CD4-positive, alpha-beta T cell treated with Interleukin-6 at 100 ng/mL for 8 hours (primary cell): Measurements from ENCODE around the gene MBNL1.
"Not testable (repeated sequence)": the region's sequence is repeated elsewhere in the genome, so short reads cannot be mapped to it uniquely, and the experiment has no call there.

Source experiments
- DNase-seq: peaks from one replicate; pipeline ENCODE4 v3.0.0-alpha.2; 2020; ENCODE audit warnings: mixed read lengths, low spot score

MBNL1 gene

GRCh38 chr3:152379415-152380042 lies 110.8 kb downstream of the MBNL1 start:
- DNase-seq, result no peak

DNA sequence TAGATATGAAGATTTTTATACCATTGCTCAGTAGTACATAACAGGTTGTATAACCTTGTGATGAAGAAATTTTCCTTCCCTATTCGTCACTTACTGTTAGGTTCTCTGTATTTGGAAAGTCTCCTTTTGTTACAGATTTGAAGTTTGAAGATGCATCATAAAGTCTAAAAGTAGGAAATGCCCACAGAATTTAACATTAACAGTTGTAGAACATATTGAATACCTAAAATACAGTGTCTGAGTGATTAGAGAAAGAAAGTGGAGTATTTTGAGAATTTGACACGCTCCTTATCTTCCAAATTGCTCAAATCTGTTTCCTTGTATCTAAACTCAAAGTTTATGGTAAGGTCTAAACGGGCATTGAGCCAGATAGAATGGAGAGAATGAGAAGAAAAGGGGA lies 111.3 kb downstream of the MBNL1 start:
- DNase-seq, result no peak

- no peak for DNase-seq
Observed at GRCh38 chr3:152381881-152382295, 113.2 kb downstream of the MBNL1 start.

- no peak for DNase-seq
Observed at GRCh38 chr3:152382312-152383135, 113.8 kb downstream of the MBNL1 start.

GRCh38 chr3:152383136-152383606 lies 114.4 kb downstream of the MBNL1 start:
- DNase-seq, result no peak

GRCh38 chr3:152384412-152384811 lies 115.7 kb downstream of the MBNL1 start:
- DNase-seq, result no peak

DNA sequence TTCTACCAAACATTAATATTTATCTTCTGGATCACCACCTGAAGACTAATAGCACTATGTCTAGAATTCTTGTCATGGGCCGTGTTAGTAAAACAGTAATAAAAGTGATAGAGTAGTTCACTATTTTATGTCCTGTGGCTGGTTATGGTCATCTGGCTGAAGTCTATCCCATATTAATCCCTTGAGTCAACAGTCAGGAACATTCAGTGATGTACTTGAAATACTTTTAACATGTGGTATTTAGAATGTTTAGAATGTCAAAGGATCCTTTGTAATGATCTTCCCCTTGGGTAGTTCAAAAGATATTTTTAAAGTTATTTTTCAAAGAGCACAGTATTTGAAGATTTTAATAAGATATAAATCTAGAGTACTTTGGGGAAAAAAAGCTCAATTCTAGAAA lies 117.0 kb downstream of the MBNL1 start:
- DNase-seq, result no peak

GRCh38 chr3:152386208-152386607 lies 117.5 kb downstream of the MBNL1 start:
- no peak for DNase-seq

- DNase-seq, result no peak
Observed at GRCh38 chr3:152388631-152389030, 119.9 kb downstream of the MBNL1 start.

GRCh38 chr3:152389316-152389934 lies 120.7 kb downstream of the MBNL1 start:
- DNase-seq, result no peak

- no peak for DNase-seq
Observed at GRCh38 chr3:152390647-152391046, 121.9 kb downstream of the MBNL1 start.

GRCh38 chr3:152391671-152392070 lies 122.9 kb downstream of the MBNL1 start:
- DNase-seq, result no peak

DNA sequence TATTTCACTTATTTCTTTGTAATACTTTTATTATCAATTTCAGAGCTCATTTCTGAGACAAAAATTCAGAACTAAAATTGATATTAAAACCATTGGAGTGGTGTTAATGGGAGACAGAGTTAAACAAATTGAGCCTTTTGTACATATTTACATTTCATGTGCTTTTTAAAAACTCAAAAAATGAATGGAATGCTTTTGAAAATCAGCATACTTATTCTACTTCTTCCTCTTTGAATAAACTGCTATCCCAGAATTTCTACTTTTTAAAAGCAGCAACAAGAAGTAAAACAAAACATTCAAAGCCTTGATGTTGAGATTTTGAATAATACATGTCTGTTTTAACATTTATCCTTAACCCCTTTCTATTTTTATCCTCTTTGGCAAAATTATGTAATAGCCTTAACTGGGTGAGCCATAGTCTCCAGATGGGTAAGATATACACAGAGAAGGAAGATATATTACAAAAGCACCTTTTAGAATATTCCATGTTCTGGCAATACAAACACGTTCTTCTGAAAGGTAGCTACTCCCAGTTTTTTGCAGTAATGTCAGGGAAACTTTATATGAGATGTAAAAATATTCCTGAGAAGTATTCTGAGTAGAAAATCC lies 123.6 kb downstream of the MBNL1 start:
- no peak for DNase-seq

- DNase-seq, result no peak
Observed at GRCh38 chr3:152394246-152394645, 125.5 kb downstream of the MBNL1 start.

DNA sequence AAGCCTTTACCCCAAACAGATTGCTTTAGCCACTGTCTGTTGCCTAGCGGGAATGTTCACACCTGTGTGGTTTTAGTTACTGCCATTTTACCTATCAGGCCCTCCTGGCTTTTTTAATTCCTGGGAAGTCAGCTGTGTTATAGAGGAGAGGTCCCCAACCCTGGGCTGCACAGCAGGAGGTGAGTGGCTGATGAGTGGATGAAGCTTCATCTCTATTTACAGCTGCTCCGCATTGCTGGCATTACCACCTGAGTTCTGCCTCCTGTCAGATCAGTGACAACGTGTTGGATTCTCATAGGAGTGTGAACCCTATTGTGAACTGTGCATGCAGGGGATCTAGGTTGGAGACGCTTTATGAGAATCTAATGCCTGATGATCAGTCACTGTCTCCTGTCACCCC lies 127.0 kb downstream of the MBNL1 start:
- no peak for DNase-seq

- DNase-seq, result no peak
Observed at GRCh38 chr3:152396867-152397266, 128.1 kb downstream of the MBNL1 start.

DNA sequence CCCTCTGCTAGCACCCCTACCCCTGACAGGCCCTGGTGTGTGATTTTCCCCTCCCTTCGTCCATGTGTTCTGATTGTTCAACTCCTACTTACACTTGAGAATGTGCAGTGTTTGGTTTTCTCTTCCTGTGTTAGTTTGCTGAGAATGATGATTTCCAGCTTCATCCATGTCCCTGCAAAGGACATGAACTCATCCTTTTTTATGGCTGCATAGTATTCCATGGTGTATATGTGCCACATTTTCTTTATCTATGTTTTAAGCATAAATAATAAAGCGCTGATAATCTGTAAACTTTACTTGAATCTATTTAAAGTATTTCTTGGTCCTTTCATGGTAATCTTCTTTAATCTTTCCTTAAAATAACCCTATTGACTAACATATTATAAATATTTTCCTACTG lies 128.6 kb downstream of the MBNL1 start:
- DNase-seq, result not testable (repeated sequence)

- DNase-seq, result no peak
Observed at GRCh38 chr3:152398495-152398894, 129.8 kb downstream of the MBNL1 start.

GRCh38 chr3:152399374-152399773 lies 130.6 kb downstream of the MBNL1 start:
- DNase-seq, result no peak

DNA sequence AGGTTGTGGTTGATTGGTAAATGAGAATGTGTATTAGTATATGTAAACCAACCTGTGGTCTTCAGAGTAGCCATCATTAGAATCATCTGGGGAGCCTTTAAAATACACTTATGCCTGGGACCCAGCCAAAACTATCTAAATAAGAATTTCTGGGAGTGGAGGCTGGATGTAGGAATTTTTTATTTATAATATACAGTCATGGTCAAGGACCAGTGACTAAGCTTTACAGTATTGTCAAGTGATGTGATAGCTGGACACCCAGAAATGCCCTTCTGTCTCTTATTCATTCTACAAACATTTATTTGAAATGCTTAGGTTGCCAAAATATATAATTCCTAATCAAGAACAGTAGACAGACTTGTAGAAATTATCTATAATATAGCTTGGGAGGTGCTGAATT lies 132.2 kb downstream of the MBNL1 start:
- DNase-seq, result no peak

GRCh38 chr3:152402695-152403451 lies 134.1 kb downstream of the MBNL1 start:
- DNase-seq, result no peak

DNA sequence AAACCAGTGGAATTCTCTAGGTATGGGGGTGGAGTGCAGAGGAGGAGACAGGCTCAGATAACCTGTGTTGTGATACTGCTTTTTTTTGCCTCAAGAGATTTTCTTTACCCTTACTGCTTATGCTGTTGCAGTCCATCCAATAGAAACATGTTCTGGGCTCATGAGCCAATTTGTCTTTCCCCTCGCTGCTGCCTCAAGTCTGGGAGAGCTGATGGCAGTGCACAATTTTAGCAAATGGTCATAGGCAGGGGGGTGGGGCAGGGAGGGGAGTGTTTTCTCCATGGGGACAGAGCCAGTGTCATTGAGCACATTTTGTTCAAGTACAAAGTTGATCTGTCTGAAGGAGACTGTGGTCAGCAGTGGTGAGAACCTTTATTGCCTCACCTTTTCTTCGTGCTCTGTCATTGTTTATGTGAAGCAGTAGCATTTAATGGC lies 134.9 kb downstream of the MBNL1 start:
- DNase-seq, result no peak
